Ovary (tissue), 9 donors: Measurements from ENCODE around the gene PRCD. TPM values are rescaled to one million over a fixed set of nuclear protein-coding genes. Genes with fewer than 3 reads are reported as not detected.
"Not testable (repeated sequence)": the region's sequence is repeated elsewhere in the genome, so short reads cannot be mapped to it uniquely, and the experiment has no call there.

Experiments
- DNase-seq, 5 donors: peaks; one replicate each; pipeline ENCODE4 v3.0.0-alpha.2; 2019 to 2020
- H3K27ac ChIP-seq, 2 donors: fragments of 200-600 bp; one replicate each; pipeline versions ENCODE4 v1.5.1 to v1.8.0; 2019 to 2022
- H3K27me3 ChIP-seq: fragments of 200-600 bp; one replicate; pipeline ENCODE4 v1.8.0; 2022
- H3K36me3 ChIP-seq: fragments of 200-600 bp; sonication (generic); one replicate; pipeline ENCODE4 v1.5.1; 2019
- H3K4me1 ChIP-seq: one replicate; pipeline ENCODE4 v1.8.1; 2013; ENCODE audit warnings: mild to moderate bottlenecking, moderate library complexity; ENCODE audit not compliant: insufficient read depth
- H3K4me3 ChIP-seq: fragments of 200-600 bp; sonication (generic); one replicate; pipeline ENCODE4 v1.5.1; 2017
- H3K9me3 ChIP-seq, 2 donors: fragments of 200-600 bp in 1 of 2; sonication (generic) in 1 of 2; one replicate each; pipeline versions ENCODE4 v1.5.1 to v1.8.1; 2013 to 2019; ENCODE audit warnings: mild to moderate bottlenecking in 1 of 2, moderate library complexity in 1 of 2
- EP300 ChIP-seq: sonication (generic); formaldehyde crosslinking; IDR thresholded peaks from one replicate; pipeline ENCODE4 v1.6.1; 2017; ENCODE audit warnings: antibody characterized with exemption
- POLR2A ChIP-seq: fragments of 450-650 bp; IDR thresholded peaks from one replicate; pipeline ENCODE4 v1.6.1; 2017; ENCODE audit warnings: antibody characterized with exemption, mild to moderate bottlenecking, moderate library complexity
- WGBS, 3 donors: extraction: QIAGEN DNeasy Blood & Tissue Kit in 1 of 3; methylation state at CpG; one replicate each; pipeline versions ENCODE4 v1.1.5 to v1.1.7; 2013 to 2017; 5-methylcytosine and 5-hydroxymethylcytosine counted together
- intact Hi-C, 4 donors: fragments of 100-400 bp; cut with DNase I; formaldehyde crosslinking; loops; one replicate each; pipeline versions ENCODE4 v1.11.0 to v1.15.1; 2022 to 2023
- polyA plus RNA-seq, 2 donors: library from polyadenylated mRNA; stranded (reverse); fragments of 200-250 nt in 1 of 2; fragments of 350-450 nt in 1 of 2; fragmentation: Illumina TruSeq in 1 of 2; extraction: RNeasy Lipid Tissue Mini Kit (QIAGEN cat#74804) in 1 of 2; gene quantifications; one replicate each; pipeline ENCODE4 v1.2.3, GENCODE V29; 2013 to 2014
- total RNA-seq, 7 donors: library from RNA; depleted of rRNA in 2 of 7; stranded (reverse); fragments of >200 nt in 2 of 7; fragmentation: NEBNext Ultra II Directional in 3 of 7; extraction: Animal tissue kit (Norgen Biotek cat#: 25700) in 3 of 7; gene quantifications; one replicate each; pipeline versions ENCODE4 v1.1.0 to v1.2.4, GENCODE V29; 2016 to 2023
- TF ChIP-seq, protein P1 (sequence below), 3 donors: fragments of 450-650 bp in 2 of 3; fragments of 200-600 bp in 1 of 3; IDR thresholded peaks; one replicate each; pipeline versions ENCODE4 v1.5.1 to v1.8.0; 2016 to 2022; ENCODE audit warnings: antibody characterized with exemption in 3 of 3, mild to moderate bottlenecking in 1 of 3
- donor health status: DM: no; HTN: no; CAD: no; lungs with moderate emphysema.
- donor health status: DM: no; HTN: no; CAD: no.
- donor health status: Bipolar disorder and iron deficiency.
- donor health status: DM: yes; HTN: yes; CAD: no.
- donor health status: DM: no; HTN: no; CAD: no.
- donor health status: DM: yes; HTN: yes; CAD: no.

PRCD gene
- total and polyA plus RNA-seq, 9 donors = 1.5 to 12.2 (median 2.8) TPM

DNA sequence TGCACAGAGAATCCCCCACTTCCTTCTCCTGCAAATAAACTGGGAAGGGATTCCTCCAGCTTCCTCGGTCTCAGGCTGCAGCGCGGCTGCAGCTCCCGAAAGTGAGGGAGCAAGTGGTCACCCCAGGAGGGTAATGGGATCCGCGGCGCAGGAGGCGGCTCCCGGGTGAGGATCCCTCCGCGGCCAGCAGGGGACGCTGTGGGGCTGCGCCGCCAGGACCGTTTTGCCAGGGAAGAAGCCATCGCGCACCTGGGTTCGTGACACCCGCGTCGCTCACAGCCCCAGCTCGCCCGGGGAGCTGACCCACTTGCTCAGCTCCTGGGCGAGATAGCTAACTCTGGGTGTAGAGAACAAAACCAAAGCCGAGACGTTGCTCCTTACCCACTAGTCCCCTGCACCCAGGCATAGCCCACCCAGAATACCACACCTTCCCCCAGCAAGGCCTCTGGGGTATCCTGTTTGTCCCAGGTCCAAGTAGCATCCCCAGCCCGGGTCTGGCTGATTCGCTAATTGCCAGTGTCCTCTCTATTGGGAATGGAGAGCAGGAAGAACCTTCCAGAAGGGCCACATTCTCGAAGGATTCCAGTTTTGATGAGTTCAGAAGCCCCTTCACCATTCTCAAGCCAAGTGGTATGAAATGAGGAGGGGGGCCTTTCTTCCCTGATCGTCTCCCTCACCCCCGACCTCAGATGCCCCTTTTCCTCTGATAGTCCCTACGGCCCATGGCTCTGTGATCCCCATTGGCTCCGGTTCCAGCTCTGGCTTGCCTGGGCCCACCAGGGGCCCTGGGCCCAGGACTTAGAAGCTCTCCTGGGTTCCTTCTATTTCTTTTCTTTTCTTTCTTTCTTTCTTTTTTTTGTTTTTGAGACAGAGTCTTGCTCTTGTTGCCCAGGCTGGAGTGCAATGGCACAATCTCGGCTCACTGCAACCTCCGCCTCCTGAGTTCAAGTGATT, 16.5 kb upstream of the PRCD start:
- H3K27ac ChIP-seq = no peak overlapping the region
- H3K36me3 ChIP-seq = no peaks in the 10 kb centered on the region
- no peak overlapping the region for H3K4me3 ChIP-seq
- TF ChIP-seq EP300 = no peak
- TF ChIP-seq, protein P1, sequence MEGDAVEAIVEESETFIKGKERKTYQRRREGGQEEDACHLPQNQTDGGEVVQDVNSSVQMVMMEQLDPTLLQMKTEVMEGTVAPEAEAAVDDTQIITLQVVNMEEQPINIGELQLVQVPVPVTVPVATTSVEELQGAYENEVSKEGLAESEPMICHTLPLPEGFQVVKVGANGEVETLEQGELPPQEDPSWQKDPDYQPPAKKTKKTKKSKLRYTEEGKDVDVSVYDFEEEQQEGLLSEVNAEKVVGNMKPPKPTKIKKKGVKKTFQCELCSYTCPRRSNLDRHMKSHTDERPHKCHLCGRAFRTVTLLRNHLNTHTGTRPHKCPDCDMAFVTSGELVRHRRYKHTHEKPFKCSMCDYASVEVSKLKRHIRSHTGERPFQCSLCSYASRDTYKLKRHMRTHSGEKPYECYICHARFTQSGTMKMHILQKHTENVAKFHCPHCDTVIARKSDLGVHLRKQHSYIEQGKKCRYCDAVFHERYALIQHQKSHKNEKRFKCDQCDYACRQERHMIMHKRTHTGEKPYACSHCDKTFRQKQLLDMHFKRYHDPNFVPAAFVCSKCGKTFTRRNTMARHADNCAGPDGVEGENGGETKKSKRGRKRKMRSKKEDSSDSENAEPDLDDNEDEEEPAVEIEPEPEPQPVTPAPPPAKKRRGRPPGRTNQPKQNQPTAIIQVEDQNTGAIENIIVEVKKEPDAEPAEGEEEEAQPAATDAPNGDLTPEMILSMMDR (IDR thresholded peaks at IDR 0.05) = peak; percentile 98 to 99 (median 99)
- H3K9me3 ChIP-seq = no peaks in the 10 kb centered on the region
- peaks cover 20% of the 10 kb centered on the region for H3K4me1 ChIP-seq
- 21 to 35% (median 24%) methylated on average over 34 to 35 of the region's 35 CpGs for WGBS, 3 donors
- intact Hi-C loops = loop anchor here (2.0 to 10.0 kb wide), 6 partner anchors 23 to 194 kb away; no protein-coding TSS in a partner anchor
- no peaks in the 10 kb centered on the region for H3K27me3 ChIP-seq
- peak; percentile 66 to 86 (median 78) for DNase-seq

DNA sequence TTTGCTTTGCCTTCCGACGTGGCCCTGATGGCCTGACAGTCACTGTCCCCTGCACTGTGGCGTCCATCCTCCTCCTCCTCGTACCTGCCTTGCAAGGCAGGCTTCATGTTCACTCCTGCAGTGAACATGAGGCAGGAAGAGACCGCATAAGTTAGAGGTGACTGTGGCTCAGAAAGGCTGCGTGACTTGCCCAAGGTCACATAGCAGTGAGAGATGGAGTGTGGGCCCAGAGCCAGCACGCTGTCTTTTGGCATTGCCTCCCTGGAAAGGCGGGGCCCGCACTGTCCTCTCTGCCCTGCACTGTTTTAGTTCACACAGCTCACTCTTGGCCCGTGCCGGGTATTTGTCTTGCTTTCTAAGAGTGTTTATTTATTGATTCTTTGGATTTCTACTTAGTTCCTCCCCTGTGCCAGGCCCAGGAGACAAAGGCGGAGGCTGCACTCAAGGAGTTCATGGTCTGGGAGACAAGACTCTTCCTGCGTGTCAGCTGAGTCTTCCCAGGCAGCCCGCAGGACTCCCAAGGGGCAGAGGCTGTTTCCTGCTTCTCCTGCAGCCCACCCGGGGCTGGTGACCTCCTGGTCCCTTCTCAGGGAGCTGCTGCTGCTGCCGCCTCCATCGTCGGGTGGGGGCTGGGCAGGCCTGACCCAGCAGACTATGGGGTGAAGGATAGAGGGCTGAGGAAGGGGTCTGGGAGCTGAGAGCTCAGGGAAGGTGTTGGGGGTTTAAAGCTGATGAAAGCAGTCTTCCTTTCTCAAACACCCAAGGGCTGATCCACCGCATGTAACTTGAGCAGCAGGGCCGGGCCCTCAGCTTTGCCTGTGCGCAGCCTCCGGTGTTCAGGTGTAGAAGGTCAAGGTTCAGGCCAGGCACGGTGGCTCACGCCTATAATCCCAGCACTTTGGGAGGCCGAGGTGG, 15.0 kb upstream of the PRCD start:
- peak; percentile 67 to 84 (median 76) for DNase-seq
- intact Hi-C loops = loop anchor here (5.0 to 10.0 kb wide), 5 partner anchors 100 to 192 kb away; partner anchors contain the start of gene MXRA7 (in 1 of the 4)
- Histone ChIP-seq H3K9me3 (no peaks in the 10 kb centered on the region), H3K27me3 (no peaks in the 10 kb centered on the region), H3K36me3 (no peaks in the 10 kb centered on the region), H3K4me1 (peaks cover 28% of the 10 kb centered on the region), H3K4me3 (no peak overlapping the region), H3K27ac (peak overlapping the region; percentile 2 to 43)
- WGBS, 3 donors = 26 to 40% (median 26%) methylated on average over 25 of the region's 25 CpGs
- no peak for TF ChIP-seq POLR2A
- TF ChIP-seq, protein P1 (IDR thresholded peaks at IDR 0.05) = no peak
- no peak for TF ChIP-seq EP300

DNA sequence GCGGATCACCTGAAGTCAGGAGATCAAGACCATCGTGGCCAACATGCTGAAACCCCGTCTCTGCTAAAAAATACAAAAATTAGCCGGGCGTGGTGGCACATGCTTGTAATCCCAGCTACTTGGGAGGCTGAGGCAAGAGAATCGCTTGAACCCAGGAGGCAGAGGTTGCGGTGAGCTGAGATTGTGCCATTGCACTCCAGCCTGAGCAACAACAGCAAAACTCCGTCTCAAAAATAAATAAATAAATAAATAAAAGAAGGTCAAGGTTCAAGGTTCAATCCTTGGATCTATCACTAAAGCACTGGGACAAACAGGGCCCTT, 14.4 kb upstream of the PRCD start:
- H3K27ac ChIP-seq, H3K9me3 ChIP-seq, H3K36me3 ChIP-seq, H3K4me3 ChIP-seq, H3K27me3 ChIP-seq, DNase-seq: not testable (repeated sequence)
- H3K4me1 ChIP-seq = peaks cover 31% of the 10 kb centered on the region
- 65 to 91% (median 79%) methylated on average over 8 of the region's 8 CpGs for WGBS, 3 donors
- intact Hi-C loops = loop anchor here in 2 of 4 donors (5.0 to 10.0 kb wide), 3 partner anchors 99 to 187 kb away; partner anchors contain the start of gene MXRA7 (in 1 of the 2)

DNA sequence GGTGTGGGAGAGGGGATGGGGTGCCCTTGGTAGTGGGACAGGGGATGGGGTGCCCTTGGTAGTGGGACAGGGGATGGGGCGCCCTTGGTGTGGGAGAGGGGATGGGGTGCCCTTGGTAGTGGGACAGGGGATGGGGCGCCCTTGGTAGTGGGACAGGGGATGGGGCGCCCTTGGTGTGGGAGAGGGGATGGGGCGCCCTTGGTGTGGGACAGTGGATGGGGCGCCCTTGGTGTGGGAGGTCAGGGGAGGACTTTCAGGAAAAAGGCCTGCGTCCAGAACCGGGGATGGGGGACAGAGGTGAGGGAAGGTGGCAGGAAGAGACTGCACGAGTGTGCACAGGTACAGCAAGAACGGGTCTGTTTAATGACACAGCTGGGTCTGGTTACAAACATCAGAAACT, 12.8 kb upstream of the PRCD start:
- H3K36me3 ChIP-seq, H3K9me3 ChIP-seq, H3K27me3 ChIP-seq, DNase-seq, H3K4me3 ChIP-seq: not testable (repeated sequence)
- 58 to 62% (median 61%) methylated on average over 8 to 9 of the region's 9 CpGs for WGBS, 3 donors
- peaks cover 41% of the 10 kb centered on the region for H3K4me1 ChIP-seq
- peak overlapping the region; percentile 90 to 91 for H3K27ac ChIP-seq
- intact Hi-C loops = loop anchor here in 2 of 4 donors (5.0 to 10.0 kb wide), 3 partner anchors 98 to 185 kb away; partner anchors contain the start of gene MXRA7 (in 1 of the 2)

DNA sequence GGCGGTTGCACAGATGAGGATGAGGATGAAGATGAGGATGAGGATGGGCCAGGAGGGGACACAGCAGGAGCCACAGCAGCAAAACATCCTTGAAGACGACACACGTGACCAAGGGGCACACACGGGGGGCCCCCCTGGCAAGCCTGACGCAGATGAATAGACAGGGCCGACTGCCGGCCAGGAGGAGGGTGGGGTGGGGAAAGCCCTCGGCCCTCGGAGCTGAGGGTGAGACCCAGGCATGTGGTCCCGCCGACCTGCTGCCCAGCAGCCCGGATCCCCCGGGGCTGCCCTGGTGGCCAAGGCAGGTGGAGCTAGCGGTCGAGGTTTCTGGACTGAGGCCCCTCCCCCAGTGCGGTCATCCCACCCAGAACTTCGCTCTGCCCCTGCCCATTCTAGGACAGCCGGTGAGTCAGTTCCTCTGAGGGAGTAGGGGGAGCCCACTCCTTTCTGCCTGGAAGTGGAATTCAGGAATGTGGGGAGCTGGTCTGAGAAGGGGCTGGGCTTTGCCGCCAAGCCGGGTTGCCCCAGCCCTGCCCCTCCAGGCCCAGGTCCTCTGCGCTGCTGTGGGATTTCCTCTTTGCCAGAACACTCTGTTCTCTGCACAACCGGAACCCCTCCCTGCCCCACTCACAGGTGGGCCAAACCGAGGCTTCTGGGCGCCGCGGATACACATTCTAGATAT, 12.3 kb upstream of the PRCD start:
- Histone ChIP-seq H3K4me1 (peaks cover 41% of the 10 kb centered on the region), H3K36me3 (no peaks in the 10 kb centered on the region), H3K27me3 (no peaks in the 10 kb centered on the region), H3K9me3 (no peaks in the 10 kb centered on the region), H3K4me3 (no peak overlapping the region), H3K27ac (peak overlapping the region; percentile 90 to 91)
- intact Hi-C loops = loop anchor here in 2 of 4 donors (5.0 to 10.0 kb wide), 3 partner anchors 97 to 185 kb away; partner anchors contain the start of gene MXRA7 (in 1 of the 2)
- peak; percentile 75 to 88 (median 83) for DNase-seq
- TF ChIP-seq, protein P1 (IDR thresholded peaks at IDR 0.05) = peak in 2 of 3 donors; percentile 52 to 66
- TF ChIP-seq EP300 = peak; percentile 53
- TF ChIP-seq POLR2A = peak; percentile 55
- WGBS, 3 donors = 6 to 16% (median 9%) methylated on average over 19 to 26 of the region's 26 CpGs
